Left lung (tissue), 10 donors: ENCODE results near the gene ADD2. TPM values are rescaled to one million over a fixed set of nuclear protein-coding genes. Genes with fewer than 3 reads are reported as not detected.
"Not testable (repeated sequence)": the region's sequence is repeated elsewhere in the genome, so short reads cannot be mapped to it uniquely, and the experiment has no call there.

Experiments
- ATAC-seq: fragments of 200-7000 bp; cut with Tn5 transposase; one replicate; pipeline ENCODE4 v1.9.1; 2020; ENCODE audit warnings: moderate library complexity
- DNase-seq, 4 donors: peaks; one replicate each; pipeline ENCODE4 v3.0.0-alpha.2; 2013 to 2020
- H3K27ac ChIP-seq, 2 donors: fragments of 200-600 bp; sonication (generic) in 1 of 2; one replicate each; pipeline versions ENCODE4 v1.5.0 to v1.8.0; 2020 to 2021
- H3K27me3 ChIP-seq, 2 donors: fragments of 200-600 bp; sonication (generic) in 1 of 2; one replicate each; pipeline versions ENCODE4 v1.5.0 to v1.8.0; 2020 to 2021
- H3K36me3 ChIP-seq, 2 donors: fragments of 200-600 bp; sonication (generic) in 1 of 2; one replicate each; pipeline versions ENCODE4 v1.5.0 to v1.8.0; 2020 to 2021
- H3K4me1 ChIP-seq, 2 donors: fragments of 200-600 bp; one replicate each; pipeline ENCODE4 v1.8.0; 2021
- H3K4me3 ChIP-seq, 2 donors: fragments of 200-600 bp; sonication (generic) in 1 of 2; one replicate each; pipeline versions ENCODE4 v1.5.0 to v1.8.0; 2020 to 2021; ENCODE audit warnings: mild to moderate bottlenecking in 1 of 2
- H3K9me3 ChIP-seq, 2 donors: fragments of 200-600 bp; sonication (generic) in 1 of 2; one replicate each; pipeline versions ENCODE4 v1.5.0 to v1.8.0; 2020 to 2021
- intact Hi-C, 2 donors: fragments of 100-400 bp; cut with DNase I; formaldehyde crosslinking; loops; one replicate each; pipeline versions ENCODE4 v1.11.2 to v1.14.2; 2022
- polyA plus RNA-seq, 6 donors: library from polyadenylated mRNA; unstranded; fragments of 120-200 nt; gene quantifications; one replicate each; pipeline ENCODE4 v1.2.1, GENCODE V29; 2013; ENCODE audit not compliant: insufficient read length in 6 of 6
- total RNA-seq, 2 donors: library from RNA; stranded (reverse); fragmentation: NEBNext Ultra II Directional; extraction: Animal tissue kit (Norgen Biotek cat#: 25700); gene quantifications; one replicate each; pipeline ENCODE4 v1.2.1, GENCODE V29; 2021
- TF ChIP-seq, protein P1 (sequence below), 2 donors: fragments of 200-600 bp; sonication (generic) in 1 of 2; IDR thresholded peaks; one replicate each; pipeline versions ENCODE4 v1.5.0 to v1.8.0; 2021; ENCODE audit warnings: antibody characterized with exemption in 2 of 2
- donor health status: DM: no; HTN: yes; CAD: no.
- donor health status: DM: no; HTN: no; CAD: no.

The ADD2 gene
- total and polyA plus RNA-seq, 8 donors = 0.92 to 12.2 (median 6.5) TPM

DNA sequence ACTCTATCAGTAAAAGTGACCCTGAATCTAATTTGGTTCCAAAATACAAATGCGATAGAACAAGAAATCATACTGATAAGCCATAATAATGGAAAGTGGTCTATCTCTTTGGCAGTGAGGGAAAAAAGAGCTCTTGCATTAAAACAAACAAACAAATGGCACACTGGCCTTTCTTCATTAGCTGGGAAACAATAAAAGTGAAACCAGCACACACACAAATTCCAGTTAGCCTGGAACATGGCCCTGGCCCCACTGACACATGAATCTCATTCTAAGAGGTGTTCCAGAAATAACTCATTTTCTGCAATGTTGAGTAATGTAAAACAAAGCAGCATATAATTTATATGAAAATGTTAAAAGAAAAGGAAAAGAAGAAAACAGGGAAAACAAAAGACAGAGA, 135.0 kb downstream of the ADD2 start:
- H3K27me3 ChIP-seq = no peaks in the 10 kb centered on the region
- ATAC-seq = no peak
- H3K36me3 ChIP-seq = no peaks in the 10 kb centered on the region
- TF ChIP-seq, protein P1, sequence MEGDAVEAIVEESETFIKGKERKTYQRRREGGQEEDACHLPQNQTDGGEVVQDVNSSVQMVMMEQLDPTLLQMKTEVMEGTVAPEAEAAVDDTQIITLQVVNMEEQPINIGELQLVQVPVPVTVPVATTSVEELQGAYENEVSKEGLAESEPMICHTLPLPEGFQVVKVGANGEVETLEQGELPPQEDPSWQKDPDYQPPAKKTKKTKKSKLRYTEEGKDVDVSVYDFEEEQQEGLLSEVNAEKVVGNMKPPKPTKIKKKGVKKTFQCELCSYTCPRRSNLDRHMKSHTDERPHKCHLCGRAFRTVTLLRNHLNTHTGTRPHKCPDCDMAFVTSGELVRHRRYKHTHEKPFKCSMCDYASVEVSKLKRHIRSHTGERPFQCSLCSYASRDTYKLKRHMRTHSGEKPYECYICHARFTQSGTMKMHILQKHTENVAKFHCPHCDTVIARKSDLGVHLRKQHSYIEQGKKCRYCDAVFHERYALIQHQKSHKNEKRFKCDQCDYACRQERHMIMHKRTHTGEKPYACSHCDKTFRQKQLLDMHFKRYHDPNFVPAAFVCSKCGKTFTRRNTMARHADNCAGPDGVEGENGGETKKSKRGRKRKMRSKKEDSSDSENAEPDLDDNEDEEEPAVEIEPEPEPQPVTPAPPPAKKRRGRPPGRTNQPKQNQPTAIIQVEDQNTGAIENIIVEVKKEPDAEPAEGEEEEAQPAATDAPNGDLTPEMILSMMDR (IDR thresholded peaks at IDR 0.05) = no peak
- no peaks in the 10 kb centered on the region for H3K4me1 ChIP-seq
- H3K4me3 ChIP-seq = no peak overlapping the region
- intact Hi-C loops = no loop called here
- DNase-seq = no peak
- no peaks in the 10 kb centered on the region for H3K9me3 ChIP-seq
- H3K27ac ChIP-seq = no peak overlapping the region

DNA sequence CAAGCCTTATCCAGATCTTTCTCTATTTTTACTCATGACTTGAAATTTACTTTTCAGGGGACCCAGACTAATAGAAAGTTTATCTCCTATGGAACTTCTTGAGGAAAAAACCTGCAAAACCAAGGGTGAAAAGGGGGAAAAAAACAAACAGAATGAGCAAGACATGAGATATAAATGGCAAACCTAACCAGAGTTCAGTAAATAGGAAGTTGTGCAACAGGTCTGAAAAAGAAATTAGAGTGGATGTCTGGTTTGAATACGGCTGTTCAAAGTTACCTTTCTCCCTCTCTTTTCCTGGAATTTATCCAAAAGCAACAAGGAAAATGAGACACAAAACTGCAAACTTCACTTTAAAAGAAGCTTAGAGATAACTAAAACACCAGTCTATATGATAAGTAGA, 135.6 kb downstream of the ADD2 start:
- no peaks in the 10 kb centered on the region for H3K36me3 ChIP-seq
- TF ChIP-seq, protein P1 (IDR thresholded peaks at IDR 0.05) = no peak
- DNase-seq = no peak
- no peaks in the 10 kb centered on the region for H3K27me3 ChIP-seq
- H3K9me3 ChIP-seq = no peaks in the 10 kb centered on the region
- no peak for ATAC-seq
- intact Hi-C loops = no loop called here
- H3K4me3 ChIP-seq = no peak overlapping the region
- H3K27ac ChIP-seq = no peak overlapping the region
- H3K4me1 ChIP-seq = no peaks in the 10 kb centered on the region

DNA sequence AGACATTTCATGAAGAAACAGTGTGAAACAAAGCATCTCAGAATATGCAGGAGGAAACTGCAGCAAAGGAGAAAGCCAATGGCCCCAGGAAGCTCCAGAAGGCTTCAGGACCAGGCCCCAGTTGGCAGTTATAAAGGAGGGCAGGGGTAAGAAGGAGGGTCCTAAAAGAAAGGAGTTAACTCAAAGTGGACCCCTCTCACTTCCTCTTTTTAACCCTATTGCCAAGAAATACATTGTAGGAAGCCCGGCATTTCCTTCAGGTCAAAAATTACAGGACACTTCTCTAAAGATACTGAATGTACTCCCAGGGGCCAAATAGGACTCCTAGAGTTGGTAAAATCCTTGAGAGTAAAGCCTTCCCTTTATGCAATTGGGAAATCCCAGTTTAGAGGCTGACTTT, 137.2 kb downstream of the ADD2 start:
- H3K4me3 ChIP-seq = no peak overlapping the region
- no peaks in the 10 kb centered on the region for H3K9me3 ChIP-seq
- H3K27me3 ChIP-seq = no peaks in the 10 kb centered on the region
- no peaks in the 10 kb centered on the region for H3K36me3 ChIP-seq
- no peaks in the 10 kb centered on the region for H3K4me1 ChIP-seq
- intact Hi-C loops = no loop called here
- no peak for DNase-seq
- no peak for ATAC-seq
- H3K27ac ChIP-seq = no peak overlapping the region
- TF ChIP-seq, protein P1 (IDR thresholded peaks at IDR 0.05) = no peak

DNA sequence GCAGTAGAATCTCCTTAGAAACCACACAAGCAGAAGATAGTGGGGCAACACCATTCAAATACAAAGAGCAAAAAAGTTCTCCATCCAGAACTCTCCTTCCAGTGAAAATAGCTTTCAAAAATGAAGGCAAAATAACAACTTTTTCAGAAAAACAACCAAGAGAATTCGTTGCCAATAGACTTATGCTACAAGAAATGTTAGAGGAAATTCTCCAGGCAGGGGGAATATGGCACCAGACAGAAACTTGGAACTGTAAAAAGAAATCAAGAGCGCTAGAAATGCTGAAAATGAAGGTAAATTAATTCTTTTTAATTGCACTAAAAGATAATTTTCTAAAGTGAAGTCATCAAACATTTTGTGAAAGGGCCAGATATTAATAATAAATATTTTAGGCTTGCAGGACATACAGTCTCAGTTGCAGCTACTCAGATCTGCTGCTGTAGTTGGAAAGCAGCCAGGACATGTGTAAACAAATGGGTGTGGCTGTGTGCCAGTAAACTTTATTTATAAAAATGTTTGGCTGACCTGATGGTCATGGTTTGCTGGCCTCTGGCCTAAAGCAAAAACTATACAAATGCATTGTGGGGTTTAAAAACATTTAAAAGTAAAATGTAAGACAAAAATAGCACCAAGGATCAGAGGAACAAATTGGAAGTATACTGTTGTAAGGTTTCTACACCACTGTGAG, 140.6 kb downstream of the ADD2 start:
- H3K27me3 ChIP-seq = no peaks in the 10 kb centered on the region
- H3K4me1 ChIP-seq = no peaks in the 10 kb centered on the region
- TF ChIP-seq, protein P1 (IDR thresholded peaks at IDR 0.05) = no peak
- ATAC-seq = no peak
- H3K36me3 ChIP-seq = no peaks in the 10 kb centered on the region
- peak in 2 of 4 donors; percentile 78 for DNase-seq
- no peaks in the 10 kb centered on the region for H3K9me3 ChIP-seq
- H3K4me3 ChIP-seq = no peak overlapping the region
- no peak overlapping the region for H3K27ac ChIP-seq
- intact Hi-C loops = no loop called here

DNA sequence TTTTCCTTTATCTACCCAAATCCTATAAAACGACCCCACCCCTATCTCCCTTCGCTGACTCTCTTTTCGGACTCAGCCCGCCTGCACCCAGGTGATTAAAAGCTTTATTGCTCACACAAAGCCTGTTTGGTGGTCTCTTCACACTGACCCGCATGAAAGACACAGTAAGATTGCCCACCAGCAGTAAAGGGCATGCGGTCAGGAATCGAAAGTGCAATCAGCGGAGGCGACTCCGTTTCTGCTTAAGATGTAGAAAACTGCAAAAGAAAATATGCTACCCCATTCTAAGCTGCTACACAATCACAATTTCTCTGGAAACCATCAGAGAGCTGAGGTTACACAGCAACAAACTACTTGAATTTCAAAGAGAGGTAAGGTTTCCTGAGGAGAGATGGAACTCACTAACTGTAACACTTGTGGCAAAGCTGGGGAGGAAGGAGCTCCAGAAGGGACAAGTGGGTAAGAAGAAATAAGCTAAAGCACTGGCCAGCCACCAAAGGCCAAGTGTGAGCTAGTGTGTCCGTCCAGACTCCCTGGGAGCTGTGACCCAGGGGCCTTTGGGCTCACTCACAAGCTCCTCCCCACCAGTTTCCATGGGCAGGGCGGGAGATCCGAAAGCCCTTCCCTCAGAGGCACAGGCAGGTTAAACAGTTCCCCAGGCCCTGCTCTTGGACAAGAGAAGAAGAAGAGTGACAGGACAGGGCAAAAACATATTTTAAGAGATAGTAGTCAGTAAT, 141.6 kb downstream of the ADD2 start:
- DNase-seq = no peak

DNA sequence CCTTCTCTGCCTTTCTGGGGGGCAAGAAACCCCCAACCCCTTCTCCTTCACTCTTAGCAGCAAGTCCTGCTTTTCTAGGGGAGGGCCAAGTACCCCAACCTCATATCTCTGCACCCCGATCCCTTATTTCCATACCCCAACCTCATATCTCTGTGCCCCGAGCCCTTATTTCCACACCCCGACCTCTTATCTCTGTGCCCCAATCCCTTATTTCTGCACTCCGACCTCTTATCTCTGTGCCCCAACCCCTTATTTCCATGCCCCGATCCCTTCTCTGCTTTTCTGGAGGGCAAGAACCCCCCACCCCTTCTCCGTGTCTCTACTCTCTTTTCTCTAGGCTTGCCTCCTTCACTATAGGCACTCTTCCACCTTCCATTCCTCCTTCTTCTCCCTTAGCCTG, 146.5 kb downstream of the ADD2 start:
- H3K4me3 ChIP-seq, DNase-seq, H3K9me3 ChIP-seq, ATAC-seq, H3K4me1 ChIP-seq, H3K27ac ChIP-seq, H3K27me3 ChIP-seq, intact Hi-C loops, H3K36me3 ChIP-seq: not testable (repeated sequence)

More for the DNA sequence above, 141.6 kb downstream of the ADD2 start:
- intact Hi-C loops = no loop called here
- Histone ChIP-seq H3K4me3 (no peak overlapping the region), H3K36me3 (no peaks in the 10 kb centered on the region), H3K9me3 (no peaks in the 10 kb centered on the region), H3K4me1 (no peaks in the 10 kb centered on the region), H3K27ac (no peak overlapping the region), H3K27me3 (no peaks in the 10 kb centered on the region)
- TF ChIP-seq, protein P1 (IDR thresholded peaks at IDR 0.05) = no peak
- no peak for ATAC-seq
